ENCODE measurements around the gene PRKCQ.

- no peak for TF ChIP-seq CTCF (IDR thresholded peaks at IDR 0.05; ENCODE audit: insufficient read depth, low read depth, low read length)
- no peak for TF ChIP-seq EZH2 (IDR thresholded peaks at IDR 0.05; ENCODE audit: insufficient read depth, low read length)
These were observed 115.1 kb downstream of the PRKCQ start for GRCh38 chr10:6464862-6465430.
